Spinal cord (tissue), 10 donors: ENCODE data around the gene CYB5D1. TPM values are rescaled to one million over a fixed set of nuclear protein-coding genes. Genes with fewer than 3 reads are reported as not detected.

ENCODE experiments used
- DNase-seq, 6 donors: peaks; one replicate each; pipeline versions ENCODE4 v3.0.0 to v3.0.0-alpha.2; 2013 to 2015; ENCODE audit warnings: low spot score in 6 of 6, low read depth in 4 of 6
- H3K27ac ChIP-seq: one replicate; pipeline ENCODE4 v1.5.1; 2013; ENCODE audit warnings: low read depth, low read length, control low read depth
- H3K27me3 ChIP-seq: one replicate; pipeline ENCODE4 v1.6.1; 2013; ENCODE audit warnings: low read length; ENCODE audit not compliant: control insufficient read depth, insufficient read depth
- H3K36me3 ChIP-seq: one replicate; pipeline ENCODE4 v1.6.1; 2013; ENCODE audit warnings: low read length; ENCODE audit not compliant: control insufficient read depth, insufficient read depth
- H3K4me1 ChIP-seq: one replicate; pipeline ENCODE4 v1.6.1; 2013; ENCODE audit warnings: low read length; ENCODE audit not compliant: control insufficient read depth, insufficient read depth
- H3K4me3 ChIP-seq: one replicate; pipeline ENCODE4 v1.5.1; 2013; ENCODE audit warnings: low read depth, low read length, control low read depth
- H3K9me3 ChIP-seq: one replicate; pipeline ENCODE4 v1.6.1; 2013; ENCODE audit warnings: low read length; ENCODE audit not compliant: control insufficient read depth, insufficient read depth
- WGBS: methylation state at CpG from one replicate; pipeline ENCODE4 v1.1.5; 2013; ENCODE audit warnings: missing lambda C conversion rate; ENCODE audit not compliant: insufficient coverage; 5-methylcytosine and 5-hydroxymethylcytosine counted together
- polyA plus RNA-seq, 2 donors: library from polyadenylated mRNA; unstranded; fragments of 120-200 nt; gene quantifications; one replicate each; pipeline ENCODE4 v1.2.1, GENCODE V29; 2013; ENCODE audit not compliant: insufficient read length in 2 of 2
- total RNA-seq, 2 donors: library from RNA; depleted of rRNA in 1 of 2; stranded (reverse); fragments of 120-200 nt in 1 of 2; fragments of >200 nt in 1 of 2; gene quantifications; one replicate each; pipeline versions ENCODE4 v1.2.3 to v1.2.4, GENCODE V29; 2013 to 2014
- donor health status: healthy.

CYB5D1 gene
- total and polyA plus RNA-seq, 4 donors: 8.2 to 21.9 (median 20.6) TPM

GRCh38 chr17:7843536-7844291 is 14.1 kb upstream of the CYB5D1 start:
- peak in 3 of 6 donors; percentile 64 to 88 (median 75) for DNase-seq
- peaks cover 44% of the 10 kb centered on the region for H3K36me3 ChIP-seq
- H3K27me3 ChIP-seq: no peaks in the 10 kb centered on the region
- peak overlapping the region; percentile 98 for H3K27ac ChIP-seq
- peak overlapping the region; percentile 92 for H3K4me3 ChIP-seq
- WGBS: under 1% methylated on average over 47 of the region's 61 CpGs
- peaks cover 56% of the 10 kb centered on the region for H3K4me1 ChIP-seq
- no peaks in the 10 kb centered on the region for H3K9me3 ChIP-seq

GRCh38 chr17:7844292-7845154 is 13.3 kb upstream of the CYB5D1 start:
- no peaks in the 10 kb centered on the region for H3K9me3 ChIP-seq
- DNase-seq: peak in 4 of 6 donors; percentile 89 to 98 (median 94)
- WGBS: 0% methylated on average over 71 of the region's 71 CpGs
- H3K36me3 ChIP-seq: peaks cover 52% of the 10 kb centered on the region
- H3K27ac ChIP-seq: peak overlapping the region; percentile 98
- peak overlapping the region; percentile 92 for H3K4me3 ChIP-seq
- no peaks in the 10 kb centered on the region for H3K27me3 ChIP-seq
- H3K4me1 ChIP-seq: peaks cover 48% of the 10 kb centered on the region

GRCh38 chr17:7845359-7846062 is 12.3 kb upstream of the CYB5D1 start:
- Histone ChIP-seq H3K4me1 (peaks cover 44% of the 10 kb centered on the region), H3K9me3 (no peaks in the 10 kb centered on the region), H3K4me3 (peak overlapping the region; percentile 92), H3K27ac (peak overlapping the region; percentile 98), H3K36me3 (peaks cover 62% of the 10 kb centered on the region), H3K27me3 (no peaks in the 10 kb centered on the region)
- DNase-seq: no peak
- WGBS: 75% methylated on average over 10 of the region's 15 CpGs

- Histone ChIP-seq H3K4me1 (peaks cover 41% of the 10 kb centered on the region), H3K4me3 (no peak overlapping the region), H3K27me3 (no peaks in the 10 kb centered on the region), H3K9me3 (no peaks in the 10 kb centered on the region), H3K27ac (no peak overlapping the region), H3K36me3 (peaks cover 69% of the 10 kb centered on the region)
- WGBS: 92% methylated on average over 17 of the region's 22 CpGs
- no peak for DNase-seq
Measured at GRCh38 chr17:7846063-7846735, 11.6 kb upstream of the CYB5D1 start.

- Histone ChIP-seq H3K36me3 (peaks cover 77% of the 10 kb centered on the region), H3K4me1 (peaks cover 46% of the 10 kb centered on the region), H3K27ac (no peak overlapping the region), H3K27me3 (no peaks in the 10 kb centered on the region), H3K9me3 (no peaks in the 10 kb centered on the region), H3K4me3 (no peak overlapping the region)
- 90% methylated on average over 19 of the region's 34 CpGs for WGBS
- DNase-seq: no peak
Measured at GRCh38 chr17:7846765-7847661, 10.8 kb upstream of the CYB5D1 start.

GRCh38 chr17:7848131-7848579 is 9.6 kb upstream of the CYB5D1 start:
- Histone ChIP-seq H3K4me1 (peaks cover 40% of the 10 kb centered on the region), H3K27ac (no peak overlapping the region), H3K36me3 (peaks cover 89% of the 10 kb centered on the region), H3K27me3 (no peaks in the 10 kb centered on the region), H3K9me3 (no peaks in the 10 kb centered on the region), H3K4me3 (no peak overlapping the region)
- 84% methylated on average over 13 of the region's 20 CpGs for WGBS
- no peak for DNase-seq

- Histone ChIP-seq H3K27ac (no peak overlapping the region), H3K36me3 (peaks cover 90% of the 10 kb centered on the region), H3K4me3 (no peak overlapping the region), H3K27me3 (no peaks in the 10 kb centered on the region), H3K4me1 (peaks cover 38% of the 10 kb centered on the region), H3K9me3 (no peaks in the 10 kb centered on the region)
- 86% methylated on average over 11 of the region's 21 CpGs for WGBS
- no peak for DNase-seq
Measured at GRCh38 chr17:7848739-7849129, 9.1 kb upstream of the CYB5D1 start.

GRCh38 chr17:7849130-7849750 is 8.6 kb upstream of the CYB5D1 start:
- Histone ChIP-seq H3K9me3 (no peaks in the 10 kb centered on the region), H3K4me1 (peaks cover 33% of the 10 kb centered on the region), H3K4me3 (no peak overlapping the region), H3K27me3 (no peaks in the 10 kb centered on the region), H3K36me3 (peaks cover 95% of the 10 kb centered on the region), H3K27ac (no peak overlapping the region)
- DNase-seq: no peak
- 86% methylated on average over 28 of the region's 35 CpGs for WGBS
